Neural crest cell (in vitro differentiated cells): ENCODE results near the gene PAQR4. TPM values are rescaled to one million over a fixed set of nuclear protein-coding genes. Genes with fewer than 3 reads are reported as not detected.
A peak's percentile ranks its signal among the peaks of the same experiment; 100 is the strongest.

Experiments used
- DNase-seq: peaks from one replicate; pipeline ENCODE4 v3.0.0; 2021; ENCODE audit warnings: low read depth, mixed read lengths, low spot score
- H3K27ac Mint-ChIP-seq: one replicate; pipeline ENCODE4 v1.8.0; 2021; ENCODE audit warnings: mild to moderate bottlenecking, mixed read lengths; ENCODE audit not compliant: unreplicated experiment
- H3K27me3 Mint-ChIP-seq: 2 replicates; pipeline ENCODE4 v1.8.0; 2021; ENCODE audit warnings: low read depth, mild to moderate bottlenecking, mixed read lengths
- H3K36me3 Mint-ChIP-seq: 2 replicates; pipeline ENCODE4 v1.8.0; 2021; ENCODE audit warnings: low read depth, mild to moderate bottlenecking, mixed read lengths
- H3K4me1 Mint-ChIP-seq: 2 replicates; pipeline ENCODE4 v1.8.0; 2021; ENCODE audit warnings: mixed read lengths
- H3K4me3 Mint-ChIP-seq: one replicate; pipeline ENCODE4 v1.8.0; 2021; ENCODE audit warnings: mild to moderate bottlenecking, mixed read lengths
- H3K9me3 Mint-ChIP-seq: 2 replicates; pipeline ENCODE4 v1.8.0; 2021; ENCODE audit warnings: mixed read lengths
- total RNA-seq: library from RNA; stranded (reverse); gene quantifications from 2 replicates; pipeline ENCODE4 v1.2.1, GENCODE V29; 2021
- TF ChIP-seq, protein P1 (sequence below): fragments of 200-600 bp; sonication (generic); conservative IDR thresholded peaks from 2 replicates; pipeline ENCODE4 v1.5.0; 2021; ENCODE audit warnings: antibody characterized with exemption, mild to moderate bottlenecking

Gene PAQR4
- total RNA-seq, 1 donor from 2014 or later = 53.4 TPM

DNA sequence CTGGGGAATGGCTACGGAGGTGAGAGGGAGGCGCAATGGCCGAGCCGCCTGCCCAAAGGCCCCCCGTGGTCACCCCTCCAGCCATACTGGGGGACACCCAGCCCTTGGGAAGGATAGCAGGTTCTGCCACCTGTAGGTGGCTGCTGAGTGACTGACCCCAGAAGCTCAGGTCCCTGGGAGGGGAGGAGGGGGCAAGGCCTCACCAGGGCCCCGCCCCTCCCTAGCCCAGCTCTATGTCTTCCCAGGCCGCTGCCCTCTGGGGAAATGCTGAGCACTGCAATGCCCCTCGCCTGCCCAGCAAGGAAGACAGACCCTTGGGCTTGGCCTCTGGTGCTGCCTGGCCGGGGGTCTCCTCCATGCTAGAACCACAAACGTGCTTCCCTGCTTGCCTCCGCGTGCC, 32.2 kb downstream of the PAQR4 start:
- Mint-ChIP-seq H3K9me3 (no peaks in the 10 kb centered on the region), H3K27me3 (peaks cover 43% of the 10 kb centered on the region), H3K4me1 (no peaks in the 10 kb centered on the region), H3K4me3 (peak overlapping the region; percentile 44), H3K27ac (no peak overlapping the region), H3K36me3 (no peaks in the 10 kb centered on the region)
- TF ChIP-seq, protein P1, sequence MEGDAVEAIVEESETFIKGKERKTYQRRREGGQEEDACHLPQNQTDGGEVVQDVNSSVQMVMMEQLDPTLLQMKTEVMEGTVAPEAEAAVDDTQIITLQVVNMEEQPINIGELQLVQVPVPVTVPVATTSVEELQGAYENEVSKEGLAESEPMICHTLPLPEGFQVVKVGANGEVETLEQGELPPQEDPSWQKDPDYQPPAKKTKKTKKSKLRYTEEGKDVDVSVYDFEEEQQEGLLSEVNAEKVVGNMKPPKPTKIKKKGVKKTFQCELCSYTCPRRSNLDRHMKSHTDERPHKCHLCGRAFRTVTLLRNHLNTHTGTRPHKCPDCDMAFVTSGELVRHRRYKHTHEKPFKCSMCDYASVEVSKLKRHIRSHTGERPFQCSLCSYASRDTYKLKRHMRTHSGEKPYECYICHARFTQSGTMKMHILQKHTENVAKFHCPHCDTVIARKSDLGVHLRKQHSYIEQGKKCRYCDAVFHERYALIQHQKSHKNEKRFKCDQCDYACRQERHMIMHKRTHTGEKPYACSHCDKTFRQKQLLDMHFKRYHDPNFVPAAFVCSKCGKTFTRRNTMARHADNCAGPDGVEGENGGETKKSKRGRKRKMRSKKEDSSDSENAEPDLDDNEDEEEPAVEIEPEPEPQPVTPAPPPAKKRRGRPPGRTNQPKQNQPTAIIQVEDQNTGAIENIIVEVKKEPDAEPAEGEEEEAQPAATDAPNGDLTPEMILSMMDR = no peak
- no peak for DNase-seq

DNA sequence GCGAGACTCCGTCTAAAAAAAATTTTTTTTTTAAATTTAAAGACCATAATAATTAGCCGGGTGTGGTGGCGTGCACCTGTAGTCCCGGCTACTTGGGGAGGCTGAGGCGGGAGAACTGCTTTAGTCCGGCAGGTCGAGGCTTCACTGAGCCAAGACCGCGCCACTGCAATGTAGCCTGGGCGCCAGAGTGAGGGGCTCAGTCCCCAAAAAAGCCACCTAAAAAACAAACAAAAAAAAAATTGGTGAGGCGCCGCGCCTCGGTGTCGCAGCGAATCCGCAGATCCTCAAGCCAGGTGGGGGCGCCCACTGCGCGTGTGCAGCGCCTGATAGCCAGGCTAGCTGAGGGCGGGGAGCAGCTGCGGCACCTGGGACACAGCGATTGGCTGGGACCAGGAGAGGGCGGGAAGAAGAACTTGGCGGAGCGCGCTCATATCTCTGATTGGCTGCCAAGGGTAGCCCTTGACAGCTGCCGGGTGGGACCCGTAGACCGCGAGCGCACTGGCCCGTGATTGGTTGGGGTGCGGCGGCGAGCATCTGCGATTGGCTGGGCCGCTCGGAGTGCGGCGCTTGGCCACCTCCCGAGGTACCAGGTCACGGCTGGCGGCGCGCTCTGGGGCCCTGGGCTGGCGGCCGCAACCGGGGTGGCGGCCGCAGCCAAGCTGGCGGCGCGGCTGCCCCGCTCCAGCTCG, 34.6 kb downstream of the PAQR4 start:
- peak overlapping the region; percentile 62 for H3K4me3 Mint-ChIP-seq
- TF ChIP-seq, protein P1 = peak; percentile 61
- H3K4me1 Mint-ChIP-seq = no peaks in the 10 kb centered on the region
- H3K27ac Mint-ChIP-seq = no peak overlapping the region
- peak; percentile 90 for DNase-seq
- no peaks in the 10 kb centered on the region for H3K9me3 Mint-ChIP-seq
- H3K27me3 Mint-ChIP-seq = peaks cover 67% of the 10 kb centered on the region
- no peaks in the 10 kb centered on the region for H3K36me3 Mint-ChIP-seq

DNA sequence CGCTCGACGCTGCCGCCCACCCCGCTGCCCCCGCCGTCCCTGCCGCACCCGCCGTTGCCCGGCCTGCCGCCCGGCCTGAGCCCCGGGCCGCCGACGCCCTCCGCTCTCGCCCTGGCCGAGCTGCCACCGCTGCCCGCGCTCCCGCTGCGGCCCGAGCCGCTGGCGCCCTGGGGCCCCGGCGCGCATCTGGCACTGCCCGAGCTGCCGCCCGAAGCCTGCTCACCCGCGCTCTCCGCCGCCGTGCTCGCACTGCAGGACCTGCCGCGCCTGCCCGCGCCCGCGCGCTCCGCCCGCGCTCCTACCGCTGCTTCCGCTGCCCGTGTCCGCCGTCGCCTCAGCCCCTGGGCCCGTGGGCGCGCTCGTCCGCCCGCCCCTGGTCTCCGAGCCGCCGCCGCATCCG, 35.2 kb downstream of the PAQR4 start:
- DNase-seq = no peak
- no peaks in the 10 kb centered on the region for H3K4me1 Mint-ChIP-seq
- no peak overlapping the region for H3K27ac Mint-ChIP-seq
- no peak overlapping the region for H3K4me3 Mint-ChIP-seq
- H3K27me3 Mint-ChIP-seq = peaks cover 69% of the 10 kb centered on the region
- no peaks in the 10 kb centered on the region for H3K9me3 Mint-ChIP-seq
- H3K36me3 Mint-ChIP-seq = no peaks in the 10 kb centered on the region
- TF ChIP-seq, protein P1 = no peak

DNA sequence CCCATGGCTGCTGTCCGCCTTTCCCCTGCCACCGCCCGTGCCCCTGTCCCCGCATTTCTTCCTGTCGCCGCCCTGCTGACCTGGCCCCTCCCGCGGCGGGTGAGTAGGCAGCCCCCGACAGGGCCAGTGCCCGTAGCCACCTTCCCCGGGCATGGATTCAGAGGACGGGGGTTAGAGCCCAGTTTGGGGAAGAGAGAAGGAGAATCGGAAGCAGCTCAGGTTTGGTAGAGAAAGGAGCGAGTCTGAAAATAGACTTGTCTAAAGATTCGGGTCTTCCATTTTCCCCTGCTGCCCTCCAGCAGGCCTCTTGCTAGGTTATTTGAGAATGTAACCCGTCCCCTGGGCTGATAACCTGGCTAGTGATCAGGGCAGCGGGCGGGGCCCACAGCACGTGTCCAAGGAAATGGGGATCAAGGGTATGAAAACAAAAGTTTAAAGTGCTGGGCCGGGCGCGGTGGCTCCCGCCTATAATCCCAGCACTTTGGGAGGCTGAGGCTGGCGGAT, 35.7 kb downstream of the PAQR4 start:
- TF ChIP-seq, protein P1 = no peak
- no peaks in the 10 kb centered on the region for H3K4me1 Mint-ChIP-seq
- H3K27ac Mint-ChIP-seq = no peak overlapping the region
- H3K27me3 Mint-ChIP-seq = peaks cover 74% of the 10 kb centered on the region
- DNase-seq = no peak
- H3K4me3 Mint-ChIP-seq = no peak overlapping the region
- H3K9me3 Mint-ChIP-seq = no peaks in the 10 kb centered on the region
- no peaks in the 10 kb centered on the region for H3K36me3 Mint-ChIP-seq

DNA sequence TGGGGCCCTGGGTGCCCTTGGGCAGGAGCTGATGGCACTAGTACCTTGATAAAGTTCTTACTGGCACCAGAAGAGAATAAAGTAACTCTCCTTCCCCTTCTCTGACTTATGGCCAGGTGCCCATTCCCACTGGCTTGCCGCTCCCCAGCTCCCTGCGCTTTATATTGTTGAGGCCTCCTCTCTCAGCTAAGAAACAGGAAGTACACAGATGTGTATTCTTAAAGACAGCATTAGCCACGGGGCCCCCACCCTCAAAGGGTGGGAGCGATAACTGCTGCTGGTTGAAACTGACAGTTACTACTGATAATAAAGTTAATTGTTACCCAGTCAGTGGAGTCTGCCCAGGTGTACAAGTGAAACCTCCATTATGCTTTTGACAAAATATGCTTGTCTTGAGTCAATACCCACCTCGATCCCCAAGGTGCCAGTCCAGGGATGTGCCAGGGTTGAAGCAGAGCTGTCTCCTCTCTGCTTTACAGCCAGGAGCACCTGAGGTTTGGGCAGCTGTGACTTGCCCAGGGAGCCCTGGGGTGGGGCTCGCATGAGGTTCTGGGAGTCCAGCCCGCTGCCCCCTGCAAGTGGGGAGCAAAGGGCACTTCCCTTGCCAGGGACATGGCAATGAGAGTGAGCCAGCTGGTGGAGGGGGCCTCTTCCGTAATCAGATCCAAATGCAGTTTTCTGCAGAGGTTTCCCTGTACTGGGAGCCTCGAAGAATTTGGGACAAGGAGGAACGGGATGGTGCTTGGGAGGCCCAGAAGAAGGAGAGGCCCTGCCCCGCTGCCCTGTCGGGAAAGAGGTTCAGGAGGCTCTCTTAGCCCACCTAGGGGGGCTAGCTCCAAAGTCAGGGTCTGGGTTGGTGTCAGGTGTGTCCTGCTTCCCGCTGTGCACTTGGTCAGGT, 38.2 kb downstream of the PAQR4 start:
- Mint-ChIP-seq H3K4me3 (peak overlapping the region; percentile 3), H3K4me1 (no peaks in the 10 kb centered on the region), H3K36me3 (no peaks in the 10 kb centered on the region), H3K27ac (no peak overlapping the region), H3K27me3 (peaks cover 88% of the 10 kb centered on the region), H3K9me3 (no peaks in the 10 kb centered on the region)
- TF ChIP-seq, protein P1 = no peak
- no peak for DNase-seq
